H1 (cell line): Measurements from ENCODE around the gene GBP7. TPM values are rescaled to one million over a fixed set of nuclear protein-coding genes. Genes with fewer than 3 reads are reported as not detected.

ENCODE experiments used
- CTCF ChIA-PET: fragments of 300-600 bp; sonication (Branson Sonifier 250); formaldehyde crosslinking; loops from one replicate; lab custom pipeline; 2021; ENCODE audit not compliant: partially characterized antibody; lab: Charles Lee
- POLR2A ChIA-PET: fragments of 300-600 bp; sonication (Branson Sonifier 250); formaldehyde crosslinking; loops from one replicate; lab custom pipeline; 2021; ENCODE audit warnings: inconsistent platforms; ENCODE audit not compliant: partially characterized antibody; lab: Charles Lee
- DNase-seq, 2 experiments: peaks; one replicate each; pipeline versions ENCODE4 v3.0.0 to v3.0.0-alpha.2; 2010 to 2022; ENCODE audit warnings: low spot score in 2 of 2, low read depth in 1 of 2, mixed read lengths in 1 of 2
- FAIRE-seq: peaks from 2 replicates; lab custom pipeline; 2011; peaks lifted over from hg19 to GRCh38; lab: Jason Lieb, UNC
- H2AFZ ChIP-seq: 2 replicates; pipeline ENCODE4 v1.8.1; 2012; ENCODE audit warnings: low read length, inconsistent platforms
- H2AK5ac ChIP-seq: 2 replicates; pipeline ENCODE4 v1.6.1; 2013; ENCODE audit warnings: low read depth, low read length
- H2BK120ac ChIP-seq: replicated peaks from 2 replicates; pipeline ENCODE3; 2013; ENCODE audit warnings: low read depth, low read length, inconsistent platforms
- H2BK12ac ChIP-seq: 2 replicates; pipeline ENCODE4 v1.6.1; 2013; ENCODE audit warnings: low read depth, low read length
- H2BK15ac ChIP-seq: 2 replicates; pipeline ENCODE4 v1.6.1; 2013; ENCODE audit warnings: low read length
- H2BK20ac ChIP-seq: 2 replicates; pipeline ENCODE4 v1.6.1; 2013; ENCODE audit warnings: low read length
- H2BK5ac ChIP-seq: 2 replicates; pipeline ENCODE4 v1.6.1; 2013; ENCODE audit warnings: low read depth, low read length
- H3K14ac ChIP-seq: 2 replicates; pipeline ENCODE4 v1.6.1; 2013; ENCODE audit warnings: inconsistent platforms; ENCODE audit not compliant: insufficient read length
- H3K18ac ChIP-seq: 2 replicates; pipeline ENCODE4 v1.6.1; 2013; ENCODE audit warnings: low read length; ENCODE audit errors: extremely low read depth
- H3K23ac ChIP-seq: 2 replicates; pipeline ENCODE4 v1.6.1; 2013; ENCODE audit warnings: inconsistent platforms; ENCODE audit not compliant: insufficient read length
- H3K23me2 ChIP-seq: 2 replicates; pipeline ENCODE4 v1.6.1; 2013; ENCODE audit warnings: low read depth, low read length
- H3K27ac ChIP-seq: 2 replicates; pipeline ENCODE4 v1.6.1; 2011; ENCODE audit warnings: low read depth, low read length, inconsistent platforms
- H3K27me3 ChIP-seq, 4 experiments: replicated peaks in 1 of 4; 1 replicate in 1 of 4; 2 replicates in 3 of 4; pipeline versions ENCODE4 v1.6.1 to v1.8.1; 2011 to 2013; ENCODE audit warnings: low read length in 3 of 4, mild to moderate bottlenecking in 3 of 4, inconsistent platforms in 2 of 4, mixed read lengths in 2 of 4, moderate library complexity in 1 of 4; ENCODE audit not compliant: control insufficient read depth in 3 of 4, insufficient read depth in 3 of 4; ENCODE audit errors: extremely low read depth in 1 of 4
- H3K36me3 ChIP-seq, 4 experiments: 2 replicates each; pipeline versions ENCODE4 v1.6.1 to v1.8.1; 2011 to 2013; ENCODE audit warnings: mild to moderate bottlenecking in 4 of 4, low read length in 3 of 4, moderate library complexity in 2 of 4, control low read depth in 1 of 4, inconsistent platforms in 1 of 4; ENCODE audit not compliant: insufficient read depth in 4 of 4, control insufficient read depth in 2 of 4
- H3K4ac ChIP-seq: replicated peaks from 2 replicates; pipeline ENCODE3; 2013; ENCODE audit warnings: low read length, low read depth, mixed read lengths, inconsistent platforms; ENCODE audit not compliant: insufficient read length
- H3K4me1 ChIP-seq, 4 experiments: replicated peaks in 1 of 4; 1 replicate in 1 of 4; 2 replicates in 3 of 4; pipeline versions ENCODE4 v1.6.1 to v1.8.1; 2011 to 2013; ENCODE audit warnings: low read length in 3 of 4, inconsistent platforms in 2 of 4, mixed read lengths in 1 of 4; ENCODE audit not compliant: insufficient read depth in 4 of 4, control insufficient read depth in 3 of 4
- H3K4me2 ChIP-seq, 2 experiments: 2 replicates each; pipeline versions ENCODE4 v1.6.1 to v1.8.1; 2011 to 2013; ENCODE audit warnings: low read depth in 2 of 2, low read length in 2 of 2, control low read depth in 1 of 2, inconsistent platforms in 1 of 2, mild to moderate bottlenecking in 1 of 2; ENCODE audit not compliant: insufficient read depth in 1 of 2
- H3K4me3 ChIP-seq, 4 experiments: fragments of 200-600, 300-600 bp in 1 of 4; sonication (generic), shearing (Covaris generic), sonication (Bioruptor Twin) in 1 of 4; 2 replicates each; pipeline versions ENCODE4 v1.5.1 to v1.8.1; 2011 to 2016; ENCODE audit warnings: low read length in 4 of 4, low read depth in 3 of 4, control low read depth in 2 of 4, inconsistent platforms in 2 of 4, mild to moderate bottlenecking in 2 of 4, mixed read lengths in 1 of 4, moderate library complexity in 1 of 4; ENCODE audit not compliant: insufficient read depth in 2 of 4; ENCODE audit errors: extremely low read depth in 1 of 4
- H3K56ac ChIP-seq: replicated peaks from 2 replicates; pipeline ENCODE3; 2013; ENCODE audit warnings: low read depth, mild to moderate bottlenecking, mixed read lengths, low read length, inconsistent platforms; ENCODE audit not compliant: insufficient read length
- H3K79me1 ChIP-seq: 2 replicates; pipeline ENCODE4 v1.6.1; 2013; ENCODE audit warnings: low read depth, low read length, control low read depth
- H3K79me2 ChIP-seq, 2 experiments: 2 replicates each; pipeline versions ENCODE4 v1.6.1 to v1.8.1; 2012 to 2013; ENCODE audit warnings: low read length in 2 of 2, mild to moderate bottlenecking in 2 of 2, inconsistent platforms in 1 of 2; ENCODE audit not compliant: insufficient read depth in 2 of 2, control insufficient read depth in 1 of 2
- H3K9ac ChIP-seq, 4 experiments: replicated peaks in 1 of 4; 1 replicate in 1 of 4; 2 replicates in 3 of 4; pipeline versions ENCODE4 v1.6.1 to v1.8.1; 2011 to 2013; ENCODE audit warnings: low read depth in 3 of 4, low read length in 3 of 4, control low read depth in 2 of 4, mild to moderate bottlenecking in 2 of 4, moderate library complexity in 2 of 4, inconsistent platforms in 1 of 4; ENCODE audit errors: extremely low read depth in 1 of 4
- H3K9me3 ChIP-seq, 2 experiments: 2 replicates each; pipeline versions ENCODE4 v1.6.1 to v1.8.1; 2012 to 2013; ENCODE audit warnings: mild to moderate bottlenecking in 2 of 2, moderate library complexity in 2 of 2, control low read depth in 1 of 2, inconsistent platforms in 1 of 2, low read depth in 1 of 2, low read length in 1 of 2, mixed read lengths in 1 of 2; ENCODE audit not compliant: insufficient read depth in 2 of 2
- H4K20me1 ChIP-seq, 2 experiments: replicated peaks in 1 of 2; 2 replicates each; pipeline versions ENCODE3 to v1.8.1; 2011 to 2013; ENCODE audit warnings: inconsistent platforms in 2 of 2, low read length in 2 of 2, mild to moderate bottlenecking in 1 of 2; ENCODE audit not compliant: insufficient read depth in 2 of 2, control insufficient read depth in 1 of 2
- H4K5ac ChIP-seq: 2 replicates; pipeline ENCODE4 v1.6.1; 2013; ENCODE audit warnings: low read length, low read depth, mixed read lengths, inconsistent platforms; ENCODE audit not compliant: insufficient read length
- H4K8ac ChIP-seq: 2 replicates; pipeline ENCODE4 v1.8.0; 2013; ENCODE audit warnings: mild to moderate bottlenecking, moderate library complexity, low read length, inconsistent platforms; ENCODE audit not compliant: insufficient read depth; ENCODE audit errors: extremely low read depth
- H4K91ac ChIP-seq: replicated peaks from 2 replicates; pipeline ENCODE3; 2013; ENCODE audit warnings: low read length, mixed read lengths, inconsistent platforms; ENCODE audit not compliant: insufficient read length
- ATF3 ChIP-seq: IDR thresholded peaks from 2 replicates; pipeline ENCODE4 v1.6.1; 2011; ENCODE audit warnings: low read depth, mild to moderate bottlenecking, low read length; ENCODE audit not compliant: insufficient read depth
- CHD1 ChIP-seq: IDR thresholded peaks from 2 replicates; pipeline ENCODE4 v1.6.1; 2012; ENCODE audit warnings: low read depth, low read length, improper control_type of control experiment
- HDAC2 ChIP-seq, 2 experiments: fragments of 300-600 bp in 1 of 2; sonication (generic) in 1 of 2; IDR thresholded peaks; 2 replicates each; pipeline ENCODE4 v1.6.1; 2011 to 2012; ENCODE audit warnings: low read depth in 2 of 2, low read length in 2 of 2, mild to moderate bottlenecking in 2 of 2, moderate library complexity in 2 of 2, borderline replicate concordance in 1 of 2, inconsistent platforms in 1 of 2
- JUND ChIP-seq: IDR thresholded peaks from 2 replicates; pipeline ENCODE4 v1.6.1; 2011; ENCODE audit warnings: mild to moderate bottlenecking, improper control_type of control experiment, low read length
- SP4 ChIP-seq: IDR thresholded peaks from 2 replicates; pipeline ENCODE4 v1.6.1; 2012; ENCODE audit warnings: low read length, inconsistent platforms
- WGBS, 2 experiments: shearing (Covaris generic) in 1 of 2; methylation state at CpG; one replicate each; pipeline versions ENCODE4 v1.1.6 to v1.1.7; 2013 to 2015; ENCODE audit warnings: low lambda C conversion rate in 2 of 2, mixed read lengths in 2 of 2, inconsistent platforms in 1 of 2, low coverage in 1 of 2, missing lambda C conversion rate in 1 of 2; ENCODE audit not compliant: insufficient replicate concordance in 2 of 2, insufficient coverage in 1 of 2, insufficient read length in 1 of 2; ENCODE audit errors: extremely low coverage in 1 of 2, missing lambda C conversion rate in 1 of 2; 5-methylcytosine and 5-hydroxymethylcytosine counted together
- polyA plus RNA-seq, 7 experiments: library from polyadenylated mRNA; depleted of rRNA in 3 of 7; stranded (reverse) in 5 of 7; unstranded in 2 of 7; fragments of >200 nt in 5 of 7; fragments of 200-250 nt in 2 of 7; gene quantifications; 1 replicate in 5 of 7; 2 replicates in 1 of 7; 4 replicates in 1 of 7; pipeline versions ENCODE4 v1.2.1 to v1.2.3, GENCODE V29; 2011 to 2013; ENCODE audit warnings: missing spikeins in 2 of 7, mixed read lengths in 2 of 7
- total RNA-seq: library from RNA; stranded (reverse); fragmentation: NEBNext Ultra II Directional; extraction: Animal tissue kit (Norgen Biotek cat#: 25700); gene quantifications from 2 replicates; pipeline ENCODE4 v1.2.1, GENCODE V29; 2021

GBP7 gene
- total and polyA plus RNA-seq, 2 of the 8 experiments (the other 6 are each of a cell fraction or from before 2014, with no cell fraction given) = not detected

- Histone ChIP-seq H3K9ac (no peak overlapping the region), H2AK5ac (no peak overlapping the region), H3K79me2 (no peaks in the 10 kb centered on the region), H2BK120ac (no peak overlapping the region), H3K4me2 (no peak overlapping the region), H3K4ac (no peak overlapping the region), H3K18ac (no peak overlapping the region), H2BK15ac (no peak overlapping the region), H4K20me1 (no peaks in the 10 kb centered on the region), H3K23me2 (no peaks in the 10 kb centered on the region), H3K4me1 (no peaks in the 10 kb centered on the region), H3K4me3 (no peak overlapping the region), H3K56ac (no peak overlapping the region), H3K27me3 (no peaks in the 10 kb centered on the region), H4K8ac (no peak overlapping the region), H3K23ac (no peak overlapping the region), H3K36me3 (no peaks in the 10 kb centered on the region), H2BK12ac (no peak overlapping the region), H2BK20ac (no peak overlapping the region), H3K27ac (no peak overlapping the region), H3K14ac (no peak overlapping the region), H2BK5ac (no peak overlapping the region), H2AFZ (no peak overlapping the region), H3K9me3 (no peaks in the 10 kb centered on the region), H4K5ac (no peak overlapping the region), H3K79me1 (no peaks in the 10 kb centered on the region), H4K91ac (no peak overlapping the region)
- WGBS, 2 experiments = 92% methylated on average over 5 of the region's 5 CpGs; no CpG with 5 or more reads in 1 of the 2 experiments
- TF ChIP-seq CHD1 (no peak), SP4 (no peak), JUND (no peak), HDAC2 (IDR thresholded peaks at IDR 0.05; ENCODE audit: borderline replicate concordance in 1 of 2, low read depth in 2 of 2, low read length in 2 of 2) (no peak), ATF3 (no peak)
- no peak for FAIRE-seq
- CTCF ChIA-PET = no interaction called here
- DNase-seq = no peak
- POLR2A ChIA-PET = no interaction called here
These were observed 15.5 kb upstream of the GBP7 start for GRCh38 chr1:89191314-89191713.
